Measurements from ENCODE around the gene C10orf67.
"Not testable (repeated sequence)": the region's sequence is repeated elsewhere in the genome, so short reads cannot be mapped to it uniquely, and the experiment has no call there.

The C10orf67 gene

DNA sequence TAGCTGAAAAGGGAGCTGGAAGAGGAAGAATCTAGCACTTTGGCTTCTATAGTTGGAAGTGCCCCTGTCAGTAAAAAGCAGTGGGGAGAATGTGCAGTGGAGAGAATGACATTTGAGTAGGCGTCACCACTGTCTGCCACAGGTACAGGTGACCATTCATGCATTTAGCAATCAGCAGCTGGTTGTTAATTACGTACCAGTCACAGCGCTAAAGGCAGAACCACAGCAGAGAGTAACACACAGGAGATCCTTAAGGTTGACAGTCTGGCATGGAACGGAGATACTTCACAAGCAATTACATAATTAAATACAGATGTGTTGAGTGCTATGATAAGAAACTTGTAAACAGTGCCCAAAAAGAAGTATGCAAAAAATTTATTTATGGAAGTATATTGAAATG, 24.8 kb downstream of the C10orf67 start:
- no peak for DNase-seq

- DNase-seq = no peak
Measured at GRCh38 chr10:23318359-23318758, 26.2 kb downstream of the C10orf67 start.

GRCh38 chr10:23317416-23317815, 27.2 kb downstream of the C10orf67 start:
- no peak for DNase-seq

GRCh38 chr10:23316406-23316805, 28.2 kb downstream of the C10orf67 start:
- no peak for DNase-seq

GRCh38 chr10:23315966-23316365, 28.6 kb downstream of the C10orf67 start:
- DNase-seq = no peak

GRCh38 chr10:23314835-23315239, 29.8 kb downstream of the C10orf67 start:
- no peak for DNase-seq

GRCh38 chr10:23311034-23311433, 33.6 kb downstream of the C10orf67 start:
- DNase-seq = no peak

DNA sequence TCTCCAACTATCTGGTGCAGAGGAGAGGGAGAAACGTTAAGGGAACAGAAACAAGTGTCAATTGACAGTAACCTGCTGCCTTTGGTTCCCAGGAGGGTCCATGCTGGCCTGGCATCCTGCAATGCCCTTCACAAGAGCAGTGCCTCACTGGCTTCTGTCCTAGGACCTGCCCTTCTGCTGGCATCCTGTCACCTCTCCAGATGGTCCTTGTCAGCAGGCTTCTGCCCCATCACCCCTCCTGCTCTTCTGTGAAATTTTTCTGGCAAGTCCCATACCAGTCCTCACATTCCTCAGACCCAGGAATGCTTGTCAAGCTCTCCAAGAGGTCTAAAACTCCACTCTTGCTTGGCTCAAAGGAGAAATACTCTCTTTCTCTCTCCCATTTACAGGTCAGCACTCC, 34.2 kb downstream of the C10orf67 start:
- DNase-seq = no peak

GRCh38 chr10:23299961-23300360, 44.6 kb downstream of the C10orf67 start:
- not testable (repeated sequence) for DNase-seq

DNA sequence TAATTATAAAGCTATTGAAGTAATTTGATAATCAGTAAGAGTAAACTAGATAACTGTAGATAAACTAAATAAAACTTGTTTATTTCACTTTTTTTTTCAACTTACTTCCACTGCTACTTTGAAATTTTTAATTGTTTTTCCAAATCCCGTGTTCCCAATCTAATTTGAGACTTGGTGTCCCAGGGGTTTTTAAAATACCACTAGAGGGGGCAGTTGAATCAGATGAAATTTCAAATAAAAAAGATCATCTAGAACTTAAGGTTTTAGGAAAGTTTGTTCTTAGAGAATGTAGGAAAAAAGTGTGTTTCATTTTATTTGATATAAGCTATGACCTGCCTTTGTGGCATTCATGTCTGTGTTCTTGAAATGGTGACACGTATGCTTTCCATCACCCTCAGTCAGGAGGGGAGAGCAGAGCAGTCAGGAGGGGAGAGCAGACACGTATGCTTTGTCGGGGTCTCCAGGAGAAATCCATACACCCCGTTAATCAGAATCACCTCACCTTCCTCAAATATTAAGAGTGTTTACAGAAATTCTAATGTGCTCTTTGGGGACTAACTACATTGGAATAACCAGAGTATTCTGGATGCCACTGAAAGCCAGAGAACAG, 49.9 kb downstream of the C10orf67 start:
- DNase-seq = no peak

DNA sequence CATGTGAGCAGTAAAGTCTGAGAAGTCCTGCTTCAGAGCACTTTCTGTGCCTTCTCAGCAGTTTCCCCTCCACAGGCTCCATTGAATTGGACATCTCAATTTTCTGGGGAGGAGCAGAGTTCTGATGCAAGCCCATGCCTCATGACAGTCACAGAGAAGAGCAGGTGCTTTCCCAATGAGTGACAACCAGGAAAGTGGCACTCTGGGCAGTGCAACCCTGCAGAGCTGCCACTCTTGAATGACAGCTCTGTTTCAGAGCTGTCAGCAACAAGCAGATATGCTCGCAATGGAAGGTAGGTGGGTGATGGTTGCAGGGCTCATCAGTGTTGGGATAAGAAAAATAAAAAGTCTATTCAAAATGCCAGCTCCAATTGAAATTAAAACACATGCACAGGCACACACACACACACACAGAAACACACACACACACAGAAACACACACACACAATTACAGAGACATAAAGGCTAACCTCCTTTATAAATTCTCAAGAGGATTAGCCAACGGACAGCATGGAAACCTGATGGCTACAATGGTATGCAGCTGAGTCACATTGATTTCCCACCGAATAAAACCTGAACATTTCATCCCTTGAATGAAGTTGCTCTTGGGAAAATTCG, 50.5 kb downstream of the C10orf67 start:
- DNase-seq = no peak

DNA sequence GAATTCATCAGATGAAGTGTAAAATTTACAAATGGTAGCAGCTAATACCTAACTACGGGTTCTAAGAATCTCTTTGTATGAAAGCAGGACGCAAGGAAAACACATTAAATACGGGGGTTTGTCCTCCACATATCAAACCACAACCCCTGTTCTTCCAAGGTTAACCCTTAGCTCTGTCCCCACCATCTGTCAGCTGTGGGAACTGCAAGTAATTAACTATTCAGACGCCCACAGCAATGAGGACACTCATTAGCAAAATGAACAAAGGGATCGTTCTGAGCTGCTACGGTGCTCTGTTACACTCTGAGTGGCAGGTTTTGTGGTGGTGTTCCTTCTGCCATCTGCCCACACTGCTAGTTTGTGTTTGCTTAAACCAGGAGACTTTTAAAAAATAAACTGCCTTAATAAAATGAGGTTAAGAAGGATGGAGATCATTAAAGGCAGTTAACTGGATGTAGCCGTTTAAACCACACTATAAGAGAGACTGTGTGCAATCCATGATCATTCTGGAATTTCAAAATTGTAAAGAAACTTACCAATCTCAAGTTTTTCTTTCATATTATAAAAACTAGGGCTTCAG, 51.4 kb downstream of the C10orf67 start:
- peak; percentile 13 for DNase-seq

GRCh38 chr10:23291551-23292334, 52.9 kb downstream of the C10orf67 start:
- no peak for DNase-seq

GRCh38 chr10:23284674-23285335, 59.8 kb downstream of the C10orf67 start:
- DNase-seq = no peak

DNA sequence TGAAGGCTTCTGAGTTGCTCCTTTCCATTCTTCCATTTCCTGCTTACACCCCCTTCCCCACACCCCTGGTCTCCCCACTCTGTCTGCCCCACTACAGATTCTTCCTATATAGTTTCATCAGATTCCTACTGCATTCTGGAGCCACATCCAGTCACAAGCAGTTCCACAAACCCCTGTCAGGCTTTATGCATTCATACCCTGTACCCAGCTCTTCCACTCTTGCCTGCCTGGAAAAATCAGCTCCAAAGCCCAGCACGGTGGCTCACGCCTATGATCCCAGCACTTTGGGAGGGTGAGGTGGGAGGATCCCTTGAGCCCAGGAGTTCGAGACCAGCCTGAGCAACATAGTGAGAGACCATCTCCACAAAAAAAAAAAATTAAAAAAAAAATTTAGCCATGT, 60.4 kb downstream of the C10orf67 start:
- no peak for DNase-seq

DNA sequence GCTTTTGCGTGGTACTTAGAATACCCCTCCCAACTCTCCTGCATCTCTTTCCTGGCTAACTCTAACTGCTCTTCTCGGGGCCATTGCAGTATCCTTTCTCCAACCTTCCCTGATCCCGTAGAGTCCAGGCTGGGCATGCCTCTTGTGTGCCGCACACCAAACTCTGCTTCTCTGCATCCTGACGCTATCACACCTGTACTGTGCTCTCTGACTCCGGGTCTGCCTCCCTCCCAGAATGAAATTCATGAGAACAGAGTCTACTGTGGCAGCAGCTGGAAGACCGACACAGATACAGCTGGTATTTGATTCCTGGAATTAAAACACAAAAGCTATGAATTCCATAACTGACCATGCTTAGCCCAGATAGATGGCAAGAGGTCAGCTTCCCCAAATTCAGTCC, 60.9 kb downstream of the C10orf67 start:
- no peak for DNase-seq

DNA sequence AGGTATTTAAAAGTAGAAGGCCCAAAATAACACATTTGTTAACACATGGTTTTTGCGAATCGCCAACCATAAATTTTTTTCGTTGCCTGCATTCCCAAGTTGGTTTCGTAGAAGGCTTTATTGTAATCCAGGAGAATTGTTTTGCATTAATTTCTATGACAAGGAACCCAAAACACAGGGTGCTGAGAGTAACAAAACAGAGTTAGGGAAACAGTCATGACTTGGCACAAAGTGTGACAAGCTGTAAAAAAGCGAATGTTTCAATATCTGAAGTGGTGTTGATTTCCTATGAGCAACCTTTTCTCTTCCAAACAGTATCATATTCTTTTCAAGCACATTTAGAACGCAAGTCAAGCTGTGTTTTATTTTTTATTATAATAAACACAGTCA, 63.6 kb downstream of the C10orf67 start:
- DNase-seq = no peak

GRCh38 chr10:23280419-23281043, 64.1 kb downstream of the C10orf67 start:
- no peak for DNase-seq

DNA sequence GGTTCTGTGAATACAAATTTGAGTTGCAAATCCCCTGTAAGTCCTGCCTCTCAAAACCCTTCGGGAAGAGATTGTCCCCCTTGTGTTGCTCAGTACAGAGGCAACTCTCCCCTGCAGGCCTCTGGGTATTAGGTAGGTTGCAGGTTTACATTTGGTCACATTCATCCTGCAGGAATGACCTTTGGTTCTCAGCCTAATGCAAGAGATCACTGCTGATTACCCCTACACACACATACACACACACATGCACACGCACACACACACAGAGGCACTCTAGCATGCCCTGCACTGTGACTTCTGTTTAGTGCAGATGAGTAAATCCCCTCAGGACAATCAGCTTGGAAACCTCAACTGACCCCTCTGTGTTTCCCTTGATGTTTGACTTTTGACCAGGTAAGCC, 69.2 kb downstream of the C10orf67 start:
- DNase-seq = no peak

DNA sequence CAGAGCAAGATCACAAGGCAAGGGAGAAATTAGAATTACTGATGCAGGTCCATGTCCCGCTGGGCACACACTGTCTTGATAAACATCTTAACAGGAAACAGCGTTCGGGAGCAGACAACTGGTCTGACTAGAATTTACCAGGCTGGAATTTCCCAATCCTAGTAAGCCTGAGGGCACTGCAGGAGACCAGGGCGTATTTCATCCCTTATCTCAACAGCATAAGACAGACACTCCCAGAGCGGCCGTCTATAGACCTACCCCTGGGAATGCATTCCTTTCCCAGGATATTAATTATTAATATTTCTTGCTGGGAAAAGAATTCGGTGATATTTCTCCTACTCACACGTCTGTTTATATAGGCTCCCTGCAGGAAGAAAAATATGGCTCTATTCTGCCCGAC, 70.4 kb downstream of the C10orf67 start:
- DNase-seq = not testable (repeated sequence)

DNA sequence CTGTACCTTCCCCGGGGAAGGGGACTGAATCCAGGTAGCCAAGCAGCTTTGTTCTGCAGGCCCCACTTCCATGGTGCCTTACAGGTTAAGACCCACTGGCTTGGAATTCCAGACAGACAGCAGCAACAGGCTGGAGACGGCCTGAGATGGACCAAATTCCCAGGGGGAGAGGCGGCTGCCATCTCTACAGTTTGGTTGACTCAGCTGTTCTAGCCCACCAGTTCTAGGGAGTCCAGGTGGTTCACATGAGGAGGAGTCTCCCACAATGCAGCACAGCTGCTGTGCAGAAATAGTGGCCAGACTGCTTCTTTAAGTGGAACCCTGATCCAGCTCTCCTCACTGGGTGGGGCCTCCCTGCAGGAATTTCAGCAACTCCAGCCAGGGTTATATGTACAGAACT, 74.1 kb downstream of the C10orf67 start:
- DNase-seq = no peak

- no peak for DNase-seq
Measured at GRCh38 chr10:23263441-23264164, 81.0 kb downstream of the C10orf67 start.

All from stimulated activated naive CD4-positive, alpha-beta T cell treated with Interleukin-2 at 50 U/mL for 16 hours (primary cell).